Activated gamma-delta T cell treated with Interleukin-2 at 50 U/mL for 16 hours (primary cell): ENCODE data around the gene DMD.
"Not testable (repeated sequence)": the region's sequence is repeated elsewhere in the genome, so short reads cannot be mapped to it uniquely, and the experiment has no call there.

ENCODE experiments used
- DNase-seq: peaks from one replicate; pipeline ENCODE4 v3.0.0-alpha.2; 2020

DMD gene

GRCh38 chrX:33149580-33149979 lies 61.8 kb downstream of the DMD start:
- no peak for DNase-seq

DNA sequence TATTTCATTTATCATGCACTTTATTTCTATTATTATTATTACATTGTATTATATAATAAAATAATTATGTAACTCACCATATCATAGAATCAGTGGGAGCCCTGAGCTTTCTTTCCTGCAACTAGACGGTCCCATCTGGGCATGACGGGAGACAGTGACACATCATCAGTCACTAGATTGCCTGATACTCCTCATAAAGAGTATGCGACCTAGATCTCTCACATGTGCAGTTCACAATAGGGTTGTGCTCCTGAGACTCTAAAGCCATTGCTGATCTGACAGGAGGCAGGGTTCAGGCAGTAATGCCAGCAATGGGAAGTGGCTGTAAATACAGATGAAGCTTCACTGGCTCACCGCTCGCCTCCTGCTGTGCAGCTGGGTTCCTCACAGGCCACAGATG lies 62.3 kb downstream of the DMD start:
- DNase-seq, result no peak

DNA sequence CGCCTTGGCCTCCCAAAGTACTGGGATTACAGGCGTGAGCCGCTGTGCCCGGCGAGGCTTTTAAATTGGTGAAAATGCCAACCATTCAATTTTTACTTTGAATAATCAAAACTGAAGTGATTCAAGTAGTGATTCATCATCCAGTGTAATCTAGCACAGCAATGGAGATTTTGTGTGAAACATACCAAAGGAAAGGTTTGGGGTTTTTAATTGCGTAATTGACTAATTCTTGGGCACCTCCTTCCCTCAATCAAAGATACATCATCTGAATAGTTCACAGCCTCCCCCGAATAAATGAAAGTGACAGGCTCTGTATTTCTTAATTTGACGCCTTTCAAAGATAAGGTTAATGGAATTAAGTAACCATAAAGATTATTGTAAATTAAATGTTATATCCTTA lies 69.0 kb downstream of the DMD start:
- no peak for DNase-seq

- no peak for DNase-seq
Observed at GRCh38 chrX:33138677-33139249, 72.6 kb downstream of the DMD start.

- DNase-seq, result no peak
Observed at GRCh38 chrX:33134164-33134563, 77.2 kb downstream of the DMD start.

GRCh38 chrX:33133320-33133719 lies 78.0 kb downstream of the DMD start:
- no peak for DNase-seq

- DNase-seq, result no peak
Observed at GRCh38 chrX:33132569-33132968, 78.8 kb downstream of the DMD start.

GRCh38 chrX:33129607-33130006 lies 81.7 kb downstream of the DMD start:
- DNase-seq, result no peak

- no peak for DNase-seq
Observed at GRCh38 chrX:33128048-33128805, 83.1 kb downstream of the DMD start.

GRCh38 chrX:33126469-33126868 lies 84.9 kb downstream of the DMD start:
- no peak for DNase-seq

- DNase-seq, result no peak
Observed at GRCh38 chrX:33109858-33110257, 101.5 kb downstream of the DMD start.

DNA sequence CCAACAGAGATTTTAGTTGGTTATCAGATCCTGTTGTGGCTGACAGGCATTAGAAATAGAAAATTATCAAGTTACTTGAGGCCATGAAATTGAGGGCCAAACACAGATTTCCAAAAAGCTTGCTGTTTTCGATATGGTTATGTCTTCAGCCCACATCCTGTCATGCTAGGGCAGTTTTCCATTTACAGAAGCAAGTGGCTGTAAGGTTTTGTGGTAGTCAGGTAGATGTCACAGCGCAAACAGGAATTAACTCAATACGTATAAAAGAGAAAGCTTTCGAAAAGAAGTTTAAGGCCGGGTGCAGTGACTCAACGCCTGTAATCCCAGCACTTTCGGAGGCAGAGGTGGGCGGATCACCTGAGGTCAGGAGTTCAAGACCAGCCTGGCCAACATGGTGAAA lies 104.6 kb downstream of the DMD start:
- DNase-seq, result no peak

DNA sequence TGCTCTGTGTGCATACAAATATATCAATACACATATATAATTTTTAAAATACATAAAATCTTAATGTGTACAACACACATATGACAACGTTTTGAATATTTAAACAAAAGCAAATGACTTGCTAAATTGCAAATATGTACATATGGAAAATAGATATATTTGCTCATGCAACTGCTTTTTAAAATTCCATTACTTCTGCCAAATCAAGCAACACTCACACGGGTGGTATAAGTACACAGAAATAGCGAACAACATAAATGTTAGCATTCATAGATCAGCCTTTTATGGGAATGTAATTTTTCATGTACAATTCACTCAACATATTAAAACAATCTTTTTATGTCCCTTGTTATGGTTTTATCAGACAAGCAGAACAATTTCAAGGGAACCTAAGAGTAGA lies 116.3 kb downstream of the DMD start:
- DNase-seq, result no peak

- no peak for DNase-seq
Observed at GRCh38 chrX:33087411-33087810, 123.9 kb downstream of the DMD start.

- no peak for DNase-seq
Observed at GRCh38 chrX:33086886-33087285, 124.5 kb downstream of the DMD start.

DNA sequence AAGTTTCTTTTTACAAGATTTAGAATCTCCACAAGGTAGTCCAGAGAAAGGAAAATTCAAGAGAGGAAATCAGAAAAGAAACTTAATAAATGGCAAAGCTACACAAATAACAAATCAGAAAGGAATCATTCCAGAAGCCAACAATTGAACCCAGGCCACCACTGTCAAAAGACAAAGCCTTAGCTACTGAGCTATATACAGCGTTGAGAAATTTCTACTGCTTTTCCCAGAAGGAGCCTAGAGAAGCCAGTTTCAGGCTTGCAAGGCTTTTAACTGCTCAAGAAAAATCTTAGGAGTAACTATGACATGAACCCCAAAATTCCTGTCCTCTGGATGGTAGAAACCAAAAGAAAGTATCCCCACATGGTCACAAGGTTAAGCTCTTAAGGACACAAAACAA lies 129.0 kb downstream of the DMD start:
- DNase-seq, result no peak

- no peak for DNase-seq
Observed at GRCh38 chrX:33078273-33078672, 133.1 kb downstream of the DMD start.

GRCh38 chrX:33073660-33074059 lies 137.7 kb downstream of the DMD start:
- not testable (repeated sequence) for DNase-seq

GRCh38 chrX:33065415-33065814 lies 145.9 kb downstream of the DMD start:
- DNase-seq, result no peak

- DNase-seq, result no peak
Observed at GRCh38 chrX:33062041-33062440, 149.3 kb downstream of the DMD start.

DNA sequence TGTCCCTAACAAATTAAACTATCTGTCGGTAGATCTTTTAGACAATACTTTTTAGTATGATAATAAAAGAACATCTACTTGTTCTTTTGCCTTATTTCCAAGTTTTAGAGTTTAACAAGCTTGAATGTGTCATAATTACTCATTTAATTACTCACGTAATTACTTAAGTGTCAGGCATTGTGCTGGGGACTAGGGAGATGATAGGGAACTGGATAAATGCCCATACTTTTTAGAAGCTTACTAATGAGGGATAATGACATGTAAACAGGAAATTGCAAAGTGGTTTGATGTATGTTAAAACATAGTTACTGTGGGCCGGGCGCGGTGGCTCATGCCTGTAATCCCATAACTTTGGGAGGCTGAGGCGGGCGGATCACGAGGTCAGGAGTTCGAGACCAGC lies 158.3 kb downstream of the DMD start:
- DNase-seq, result no peak

DNA sequence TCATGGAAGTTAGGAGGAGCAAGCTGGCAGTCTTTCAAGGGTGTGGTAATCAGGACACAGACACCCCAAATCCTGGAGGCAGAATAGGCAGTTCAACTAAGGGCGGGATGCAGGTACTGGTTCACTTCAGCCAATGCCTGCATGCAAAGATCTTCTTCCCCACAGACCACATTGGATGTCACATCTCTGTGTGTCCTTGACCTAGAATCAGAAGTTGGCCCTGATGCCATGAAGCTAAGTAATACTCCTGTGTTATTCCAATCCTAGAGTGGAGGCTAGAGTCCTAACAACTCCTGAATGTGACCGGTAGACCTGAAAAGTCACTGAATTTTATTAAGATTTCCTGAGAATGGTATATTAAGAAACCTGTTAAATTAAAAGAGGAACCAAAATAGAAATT lies 165.5 kb downstream of the DMD start:
- no peak for DNase-seq

GRCh38 chrX:33045245-33045644 lies 166.1 kb downstream of the DMD start:
- no peak for DNase-seq

DNA sequence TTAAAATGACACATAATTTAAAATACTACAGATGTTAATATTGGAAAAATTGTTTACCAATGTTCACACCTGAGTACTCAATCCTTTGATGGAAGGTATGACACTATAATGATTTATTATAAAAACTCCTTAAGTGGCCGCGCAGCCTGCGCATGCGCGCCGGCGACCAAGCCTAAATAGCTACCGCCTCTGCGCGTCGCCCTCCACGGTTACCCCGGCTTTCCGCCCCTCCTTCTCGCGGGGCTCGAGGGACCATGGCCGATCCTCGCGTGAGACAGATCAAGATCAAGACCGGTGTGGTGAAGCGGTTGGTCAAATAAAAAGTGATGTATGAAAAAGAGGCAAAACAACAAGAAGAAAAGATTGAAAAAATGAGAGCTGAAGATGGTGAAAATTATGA lies 170.2 kb downstream of the DMD start:
- DNase-seq, result no peak

DNA sequence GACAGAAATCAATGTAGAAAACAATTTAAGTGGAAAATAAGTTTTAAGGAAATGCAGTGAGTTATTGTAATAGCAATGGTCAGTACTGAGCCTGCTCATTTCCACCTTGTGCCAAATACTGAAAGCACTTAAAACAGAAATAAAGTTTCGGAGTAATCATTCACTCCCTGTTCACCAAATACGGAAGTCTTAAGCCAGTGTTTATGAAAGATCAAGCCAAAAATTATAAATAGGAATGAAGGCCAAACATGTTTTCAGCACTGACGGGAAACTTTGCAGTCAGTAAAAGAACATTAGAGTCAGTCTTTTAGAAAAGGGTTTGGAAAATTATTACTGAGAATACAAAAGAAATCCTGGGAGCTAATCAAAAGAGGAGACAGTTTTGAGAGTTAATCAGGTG lies 178.6 kb downstream of the DMD start:
- DNase-seq, result no peak
